ENCODE measurements around the gene PTGFR.

PTGFR gene

GRCh38 chr1:78483903-78484302 lies 6.9 kb upstream of the PTGFR start:
- Histone ChIP-seq H3K27ac (ENCODE audit: low read length) (no peak overlapping the region), H3K36me3 (ENCODE audit: control insufficient read depth, low read depth, low read length) (no peaks in the 10 kb centered on the region), H3K9me3 (ENCODE audit: control insufficient read depth, low read depth, low read length) (no peaks in the 10 kb centered on the region), H3K27me3 (ENCODE audit: control insufficient read depth, insufficient read depth, low read length) (no peaks in the 10 kb centered on the region), H3K4me1 (ENCODE audit: control insufficient read depth, low read depth, low read length) (no peaks in the 10 kb centered on the region), H3K4me3 (ENCODE audit: low read length) (no peak overlapping the region), H3K9ac (ENCODE audit: low read length) (no peak overlapping the region)

- Histone ChIP-seq H3K9me3 (ENCODE audit: control insufficient read depth, low read depth, low read length) (no peaks in the 10 kb centered on the region), H3K27me3 (ENCODE audit: control insufficient read depth, insufficient read depth, low read length) (peaks cover 48% of the 10 kb centered on the region), H3K4me3 (ENCODE audit: low read length) (peak overlapping the region; percentile 75), H3K27ac (ENCODE audit: low read length) (no peak overlapping the region), H3K4me1 (ENCODE audit: control insufficient read depth, low read depth, low read length) (no peaks in the 10 kb centered on the region), H3K9ac (ENCODE audit: low read length) (no peak overlapping the region), H3K36me3 (ENCODE audit: control insufficient read depth, low read depth, low read length) (no peaks in the 10 kb centered on the region)
These were observed 787 bp downstream of the PTGFR start for GRCh38 chr1:78491451-78492071.

GRCh38 chr1:78492386-78492950 lies 1.7 kb downstream of the PTGFR start:
- no peak overlapping the region for H3K27ac ChIP-seq (ENCODE audit: low read length)
- no peaks in the 10 kb centered on the region for H3K4me1 ChIP-seq (ENCODE audit: control insufficient read depth, low read depth, low read length)
- no peak overlapping the region for H3K4me3 ChIP-seq (ENCODE audit: low read length)
- H3K9me3 ChIP-seq (ENCODE audit: control insufficient read depth, low read depth, low read length): no peaks in the 10 kb centered on the region
- H3K27me3 ChIP-seq (ENCODE audit: control insufficient read depth, insufficient read depth, low read length): peaks cover 48% of the 10 kb centered on the region
- H3K36me3 ChIP-seq (ENCODE audit: control insufficient read depth, low read depth, low read length): no peaks in the 10 kb centered on the region
- no peak overlapping the region for H3K9ac ChIP-seq (ENCODE audit: low read length)

GRCh38 chr1:78493451-78493850 lies 2.7 kb downstream of the PTGFR start:
- Histone ChIP-seq H3K27ac (ENCODE audit: low read length) (no peak overlapping the region), H3K4me3 (ENCODE audit: low read length) (no peak overlapping the region), H3K27me3 (ENCODE audit: control insufficient read depth, insufficient read depth, low read length) (peaks cover 48% of the 10 kb centered on the region), H3K9ac (ENCODE audit: low read length) (no peak overlapping the region), H3K9me3 (ENCODE audit: control insufficient read depth, low read depth, low read length) (no peaks in the 10 kb centered on the region), H3K4me1 (ENCODE audit: control insufficient read depth, low read depth, low read length) (no peaks in the 10 kb centered on the region), H3K36me3 (ENCODE audit: control insufficient read depth, low read depth, low read length) (no peaks in the 10 kb centered on the region)

- no peak overlapping the region for H3K4me3 ChIP-seq (ENCODE audit: low read length)
- H3K27ac ChIP-seq (ENCODE audit: low read length): no peak overlapping the region
- H3K36me3 ChIP-seq (ENCODE audit: control insufficient read depth, low read depth, low read length): no peaks in the 10 kb centered on the region
- H3K4me1 ChIP-seq (ENCODE audit: control insufficient read depth, low read depth, low read length): no peaks in the 10 kb centered on the region
- no peak overlapping the region for H3K9ac ChIP-seq (ENCODE audit: low read length)
- H3K27me3 ChIP-seq (ENCODE audit: control insufficient read depth, insufficient read depth, low read length): peaks cover 17% of the 10 kb centered on the region
- no peaks in the 10 kb centered on the region for H3K9me3 ChIP-seq (ENCODE audit: control insufficient read depth, low read depth, low read length)
These were observed 6.4 kb downstream of the PTGFR start for GRCh38 chr1:78497201-78497600.

- Histone ChIP-seq H3K9ac (ENCODE audit: low read length) (no peak overlapping the region), H3K36me3 (ENCODE audit: control insufficient read depth, low read depth, low read length) (no peaks in the 10 kb centered on the region), H3K9me3 (ENCODE audit: control insufficient read depth, low read depth, low read length) (no peaks in the 10 kb centered on the region), H3K27ac (ENCODE audit: low read length) (no peak overlapping the region), H3K27me3 (ENCODE audit: control insufficient read depth, insufficient read depth, low read length) (no peaks in the 10 kb centered on the region), H3K4me3 (ENCODE audit: low read length) (no peak overlapping the region), H3K4me1 (ENCODE audit: control insufficient read depth, low read depth, low read length) (no peaks in the 10 kb centered on the region)
These were observed 9.8 kb downstream of the PTGFR start for GRCh38 chr1:78500529-78500928.

GRCh38 chr1:78501203-78501602 lies 10.4 kb downstream of the PTGFR start:
- Histone ChIP-seq H3K4me1 (ENCODE audit: control insufficient read depth, low read depth, low read length) (no peaks in the 10 kb centered on the region), H3K9ac (ENCODE audit: low read length) (no peak overlapping the region), H3K27ac (ENCODE audit: low read length) (no peak overlapping the region), H3K9me3 (ENCODE audit: control insufficient read depth, low read depth, low read length) (no peaks in the 10 kb centered on the region), H3K27me3 (ENCODE audit: control insufficient read depth, insufficient read depth, low read length) (no peaks in the 10 kb centered on the region), H3K36me3 (ENCODE audit: control insufficient read depth, low read depth, low read length) (no peaks in the 10 kb centered on the region), H3K4me3 (ENCODE audit: low read length) (no peak overlapping the region)

GRCh38 chr1:78511334-78511733 lies 20.6 kb downstream of the PTGFR start:
- no peak overlapping the region for H3K27ac ChIP-seq (ENCODE audit: low read length)
- H3K36me3 ChIP-seq (ENCODE audit: control insufficient read depth, low read depth, low read length): no peaks in the 10 kb centered on the region
- no peaks in the 10 kb centered on the region for H3K4me1 ChIP-seq (ENCODE audit: control insufficient read depth, low read depth, low read length)
- H3K9me3 ChIP-seq (ENCODE audit: control insufficient read depth, low read depth, low read length): peaks cover 23% of the 10 kb centered on the region
- no peak overlapping the region for H3K4me3 ChIP-seq (ENCODE audit: low read length)
- H3K27me3 ChIP-seq (ENCODE audit: control insufficient read depth, insufficient read depth, low read length): no peaks in the 10 kb centered on the region
- no peak overlapping the region for H3K9ac ChIP-seq (ENCODE audit: low read length)

GRCh38 chr1:78516716-78517115 lies 25.9 kb downstream of the PTGFR start:
- H3K36me3 ChIP-seq (ENCODE audit: control insufficient read depth, low read depth, low read length): no peaks in the 10 kb centered on the region
- H3K27ac ChIP-seq (ENCODE audit: low read length): no peak overlapping the region
- peaks cover 9% of the 10 kb centered on the region for H3K9me3 ChIP-seq (ENCODE audit: control insufficient read depth, low read depth, low read length)
- no peaks in the 10 kb centered on the region for H3K4me1 ChIP-seq (ENCODE audit: control insufficient read depth, low read depth, low read length)
- H3K27me3 ChIP-seq (ENCODE audit: control insufficient read depth, insufficient read depth, low read length): no peaks in the 10 kb centered on the region
- no peak overlapping the region for H3K9ac ChIP-seq (ENCODE audit: low read length)
- H3K4me3 ChIP-seq (ENCODE audit: low read length): no peak overlapping the region

GRCh38 chr1:78519446-78519845 lies 28.7 kb downstream of the PTGFR start:
- Histone ChIP-seq H3K36me3 (ENCODE audit: control insufficient read depth, low read depth, low read length) (no peaks in the 10 kb centered on the region), H3K9me3 (ENCODE audit: control insufficient read depth, low read depth, low read length) (no peaks in the 10 kb centered on the region), H3K27me3 (ENCODE audit: control insufficient read depth, insufficient read depth, low read length) (no peaks in the 10 kb centered on the region), H3K4me3 (ENCODE audit: low read length) (no peak overlapping the region), H3K9ac (ENCODE audit: low read length) (no peak overlapping the region), H3K4me1 (ENCODE audit: control insufficient read depth, low read depth, low read length) (no peaks in the 10 kb centered on the region), H3K27ac (ENCODE audit: low read length) (no peak overlapping the region)

GRCh38 chr1:78520216-78520615 lies 29.4 kb downstream of the PTGFR start:
- H3K9me3 ChIP-seq (ENCODE audit: control insufficient read depth, low read depth, low read length): no peaks in the 10 kb centered on the region
- no peaks in the 10 kb centered on the region for H3K4me1 ChIP-seq (ENCODE audit: control insufficient read depth, low read depth, low read length)
- H3K4me3 ChIP-seq (ENCODE audit: low read length): no peak overlapping the region
- no peak overlapping the region for H3K9ac ChIP-seq (ENCODE audit: low read length)
- H3K27me3 ChIP-seq (ENCODE audit: control insufficient read depth, insufficient read depth, low read length): no peaks in the 10 kb centered on the region
- no peaks in the 10 kb centered on the region for H3K36me3 ChIP-seq (ENCODE audit: control insufficient read depth, low read depth, low read length)
- H3K27ac ChIP-seq (ENCODE audit: low read length): no peak overlapping the region

GRCh38 chr1:78520843-78521242 lies 30.1 kb downstream of the PTGFR start:
- H3K9me3 ChIP-seq (ENCODE audit: control insufficient read depth, low read depth, low read length): no peaks in the 10 kb centered on the region
- H3K4me1 ChIP-seq (ENCODE audit: control insufficient read depth, low read depth, low read length): no peaks in the 10 kb centered on the region
- H3K4me3 ChIP-seq (ENCODE audit: low read length): no peak overlapping the region
- H3K27ac ChIP-seq (ENCODE audit: low read length): no peak overlapping the region
- no peaks in the 10 kb centered on the region for H3K36me3 ChIP-seq (ENCODE audit: control insufficient read depth, low read depth, low read length)
- H3K9ac ChIP-seq (ENCODE audit: low read length): no peak overlapping the region
- no peaks in the 10 kb centered on the region for H3K27me3 ChIP-seq (ENCODE audit: control insufficient read depth, insufficient read depth, low read length)
